ENCODE data around the gene FANCC.

FANCC gene

DNA sequence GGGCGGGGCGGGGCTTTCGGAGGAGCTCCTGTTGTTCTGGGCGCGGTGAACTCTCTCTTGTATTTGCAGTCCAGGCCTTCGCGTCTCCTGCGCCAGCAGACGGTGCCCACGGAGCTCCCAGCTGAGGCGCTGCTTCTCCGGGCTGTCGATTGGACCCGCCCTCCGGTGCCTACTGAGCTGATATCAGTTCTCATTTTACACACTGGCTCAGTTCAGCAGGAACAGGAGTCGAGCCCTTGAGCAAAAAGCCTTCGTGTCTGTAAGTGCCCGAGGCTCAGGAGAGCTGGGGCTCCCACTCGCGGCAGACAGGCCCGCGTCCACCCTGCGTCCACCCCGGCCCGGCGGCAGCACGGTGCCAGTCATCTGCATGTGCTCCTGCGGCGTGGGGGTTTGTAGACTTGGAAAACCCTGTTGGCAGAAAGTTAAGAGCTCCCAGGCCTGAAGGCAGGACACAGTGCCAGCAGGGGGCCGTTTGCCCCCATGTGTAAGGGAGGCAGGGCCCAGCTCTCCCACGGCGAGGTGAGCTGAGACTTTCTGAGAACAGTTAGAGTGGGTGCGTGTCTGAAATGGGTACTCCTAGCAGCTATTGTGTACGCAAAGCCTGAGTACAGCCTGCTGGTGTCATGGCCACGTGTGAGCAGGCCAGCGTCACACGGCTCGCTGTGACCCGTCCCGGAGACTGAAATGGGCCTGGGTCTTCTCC, 231.5 kb downstream of the FANCC start:
- peaks cover 8% of the 10 kb centered on the region for H3K36me3 Mint-ChIP-seq
- DNase-seq (ENCODE audit: low spot score in 2 of 2) (no peak), ATAC-seq (ENCODE audit: low read depth) (no peak)
- no peak overlapping the region for H3K27ac Mint-ChIP-seq
- no peaks in the 10 kb centered on the region for H3K4me1 Mint-ChIP-seq
- no peaks in the 10 kb centered on the region for H3K9me3 Mint-ChIP-seq
- H3K4me3 Mint-ChIP-seq = no peak overlapping the region
- H3K27me3 Mint-ChIP-seq = no peaks in the 10 kb centered on the region

DNA sequence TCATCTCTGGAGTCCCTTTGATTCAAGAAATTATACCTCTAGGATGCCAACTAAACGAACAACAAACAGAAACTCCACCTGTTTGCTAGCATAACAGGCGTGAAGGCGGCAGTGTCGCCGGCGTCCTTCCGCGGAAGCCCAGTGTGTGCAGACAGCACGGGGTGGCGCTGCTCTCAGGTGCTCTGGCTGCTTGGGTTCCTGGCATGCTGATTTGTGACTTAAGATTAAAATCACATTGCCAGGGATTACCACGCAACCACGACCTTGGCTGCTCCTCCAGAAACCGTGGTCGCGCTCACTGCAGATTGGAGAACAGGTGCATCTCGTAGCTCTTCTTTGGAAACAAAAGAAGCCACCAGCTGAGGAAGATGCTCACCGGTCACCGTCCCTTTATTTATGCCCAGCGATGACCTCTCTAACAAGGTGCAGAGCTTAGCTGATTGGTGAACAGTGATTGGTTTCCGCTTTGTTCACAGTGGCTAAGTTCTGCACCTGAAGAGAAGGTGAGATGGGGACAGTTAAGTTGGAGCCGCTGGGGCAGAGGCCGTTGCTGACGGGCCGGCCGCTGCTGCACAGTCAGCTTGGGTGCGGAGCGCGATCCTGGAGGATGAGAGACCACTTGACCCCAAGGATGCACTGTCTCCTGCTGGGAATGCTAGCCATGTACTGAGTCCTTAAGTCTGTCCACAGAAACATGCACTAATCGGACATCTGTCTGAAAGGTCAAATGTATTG, 232.3 kb downstream of the FANCC start:
- no peaks in the 10 kb centered on the region for H3K4me1 Mint-ChIP-seq
- H3K36me3 Mint-ChIP-seq = peaks cover 8% of the 10 kb centered on the region
- ATAC-seq (ENCODE audit: low read depth) = no peak
- no peak for DNase-seq (ENCODE audit: low spot score in 2 of 2)
- H3K27me3 Mint-ChIP-seq = no peaks in the 10 kb centered on the region
- H3K4me3 Mint-ChIP-seq = no peak overlapping the region
- no peaks in the 10 kb centered on the region for H3K9me3 Mint-ChIP-seq
- no peak overlapping the region for H3K27ac Mint-ChIP-seq

DNA sequence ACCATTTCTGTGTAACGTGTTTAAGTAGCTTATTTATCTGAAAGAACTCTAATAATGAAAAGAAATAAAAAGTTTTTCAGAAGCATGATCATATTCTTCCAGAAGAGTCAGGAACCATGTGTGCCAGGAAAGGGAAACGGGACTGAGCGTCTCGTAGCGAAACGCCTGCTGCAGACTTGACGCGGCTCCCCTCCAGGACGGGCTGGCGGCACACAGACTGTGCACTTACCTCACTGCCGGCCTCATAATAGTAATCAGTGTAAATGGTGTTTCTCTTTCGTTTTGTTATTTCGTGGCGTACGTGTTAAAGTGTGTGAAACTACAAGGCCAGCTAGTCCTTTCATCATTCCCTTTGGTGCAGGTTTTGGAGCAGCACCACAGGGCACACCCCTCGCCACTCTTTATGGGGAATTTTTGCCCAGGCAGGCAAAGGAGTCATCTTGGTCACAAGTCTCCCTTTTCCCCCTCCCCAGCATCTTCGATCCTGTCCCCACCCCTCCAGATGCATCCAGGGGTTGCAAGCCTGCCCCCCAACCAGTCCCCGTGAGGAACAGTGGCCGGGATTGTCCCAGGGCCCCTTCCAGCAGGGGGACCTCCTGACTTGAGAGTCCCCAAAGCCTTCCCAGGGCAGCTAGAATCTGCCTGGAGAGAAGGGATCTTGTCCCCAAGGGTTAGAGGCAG, 233.1 kb downstream of the FANCC start:
- Mint-ChIP-seq H3K27me3 (no peaks in the 10 kb centered on the region), H3K9me3 (no peaks in the 10 kb centered on the region), H3K27ac (no peak overlapping the region), H3K4me1 (no peaks in the 10 kb centered on the region), H3K36me3 (peaks cover 8% of the 10 kb centered on the region), H3K4me3 (no peak overlapping the region)
- DNase-seq (ENCODE audit: low spot score in 2 of 2) (no peak), ATAC-seq (ENCODE audit: low read depth) (no peak)

GRCh38 chr9:95083086-95083768, 234.3 kb downstream of the FANCC start:
- Mint-ChIP-seq H3K27ac (no peak overlapping the region), H3K36me3 (peaks cover 6% of the 10 kb centered on the region), H3K4me3 (no peak overlapping the region), H3K27me3 (no peaks in the 10 kb centered on the region), H3K4me1 (no peaks in the 10 kb centered on the region), H3K9me3 (no peaks in the 10 kb centered on the region)
- DNase-seq (ENCODE audit: low spot score in 2 of 2) (no peak), ATAC-seq (ENCODE audit: low read depth) (no peak)

DNA sequence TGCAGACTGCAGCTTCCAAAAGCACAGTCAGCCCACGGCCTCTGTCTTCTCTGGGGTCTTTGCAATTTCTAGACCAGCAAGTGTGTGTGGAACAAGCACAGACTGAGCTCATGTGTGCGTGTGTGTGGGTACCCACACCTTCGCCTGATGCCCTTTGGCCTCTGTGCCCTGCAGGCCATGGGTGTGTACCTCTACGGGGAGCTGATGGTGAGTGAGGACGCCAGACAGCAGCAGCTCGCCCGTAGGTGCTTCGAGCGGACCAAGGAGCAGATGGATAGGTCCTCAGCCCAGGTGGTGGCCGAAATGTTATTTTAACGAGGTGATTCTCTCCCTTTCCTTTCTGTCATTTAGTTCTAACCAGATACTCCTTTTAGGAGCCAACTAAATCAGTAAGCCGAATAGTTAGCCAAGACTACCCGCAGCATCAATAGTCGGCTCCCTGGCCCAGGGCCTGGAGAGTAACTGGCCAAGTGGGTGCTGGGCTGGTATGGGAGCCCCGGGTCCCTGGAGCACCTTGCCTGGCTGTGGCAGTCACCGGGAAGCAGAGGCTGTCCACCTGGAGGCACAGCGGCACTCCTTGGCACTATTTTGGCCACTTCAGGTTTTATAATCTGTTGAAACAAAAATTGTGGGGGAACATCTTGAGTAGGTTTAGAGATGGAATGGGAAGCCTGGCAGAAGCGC, 235.0 kb downstream of the FANCC start:
- Mint-ChIP-seq H3K27me3 (no peaks in the 10 kb centered on the region), H3K9me3 (no peaks in the 10 kb centered on the region), H3K4me1 (no peaks in the 10 kb centered on the region), H3K27ac (no peak overlapping the region), H3K36me3 (peaks cover 6% of the 10 kb centered on the region), H3K4me3 (no peak overlapping the region)
- ATAC-seq (ENCODE audit: low read depth) = no peak
- no peak for DNase-seq (ENCODE audit: low spot score in 2 of 2)

- ATAC-seq (ENCODE audit: low read depth) (no peak), DNase-seq (ENCODE audit: low spot score in 2 of 2) (no peak)
- H3K9me3 Mint-ChIP-seq = no peaks in the 10 kb centered on the region
- no peak overlapping the region for H3K4me3 Mint-ChIP-seq
- H3K27ac Mint-ChIP-seq = no peak overlapping the region
- H3K4me1 Mint-ChIP-seq = no peaks in the 10 kb centered on the region
- H3K36me3 Mint-ChIP-seq = peaks cover 6% of the 10 kb centered on the region
- no peaks in the 10 kb centered on the region for H3K27me3 Mint-ChIP-seq
Observed at GRCh38 chr9:95081998-95082397, 235.5 kb downstream of the FANCC start.

DNA sequence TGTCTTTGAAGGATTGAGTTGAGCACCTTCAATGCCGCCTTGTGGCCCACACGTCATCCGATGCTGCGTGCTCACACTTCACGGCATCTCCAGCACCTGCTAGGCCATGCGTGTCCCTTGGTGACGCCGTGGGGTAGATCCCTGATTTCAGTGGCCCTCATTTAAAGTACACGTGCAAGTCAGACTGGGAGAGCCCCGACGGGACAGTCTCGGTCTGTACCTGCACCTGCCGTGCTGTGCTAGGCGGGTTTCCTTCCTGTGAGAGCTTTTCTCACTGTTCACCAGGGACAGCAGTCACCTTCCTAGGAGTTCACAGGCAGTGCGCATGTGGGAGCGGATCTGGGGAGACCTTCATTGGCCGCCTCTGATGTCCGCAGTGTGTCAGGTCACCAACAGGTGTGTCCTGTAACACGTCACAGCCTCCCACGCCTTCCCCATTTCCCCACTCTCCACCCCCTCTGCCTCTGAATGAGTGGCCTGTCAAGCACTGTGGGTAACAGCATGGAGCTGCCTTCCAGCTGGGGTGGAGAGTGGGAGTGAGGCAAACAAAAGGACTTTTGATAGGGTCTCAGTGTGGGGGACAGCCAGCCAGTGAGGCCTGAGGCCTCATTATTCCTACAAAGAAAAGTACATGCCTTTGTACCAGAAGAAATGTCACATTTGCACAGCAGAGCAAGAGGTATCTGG, 236.4 kb downstream of the FANCC start:
- ATAC-seq (ENCODE audit: low read depth) = no peak
- Mint-ChIP-seq H3K27ac (no peak overlapping the region), H3K4me3 (no peak overlapping the region), H3K4me1 (no peaks in the 10 kb centered on the region), H3K36me3 (peaks cover 6% of the 10 kb centered on the region), H3K27me3 (no peaks in the 10 kb centered on the region), H3K9me3 (no peaks in the 10 kb centered on the region)
- no peak for DNase-seq (ENCODE audit: low spot score in 2 of 2)

DNA sequence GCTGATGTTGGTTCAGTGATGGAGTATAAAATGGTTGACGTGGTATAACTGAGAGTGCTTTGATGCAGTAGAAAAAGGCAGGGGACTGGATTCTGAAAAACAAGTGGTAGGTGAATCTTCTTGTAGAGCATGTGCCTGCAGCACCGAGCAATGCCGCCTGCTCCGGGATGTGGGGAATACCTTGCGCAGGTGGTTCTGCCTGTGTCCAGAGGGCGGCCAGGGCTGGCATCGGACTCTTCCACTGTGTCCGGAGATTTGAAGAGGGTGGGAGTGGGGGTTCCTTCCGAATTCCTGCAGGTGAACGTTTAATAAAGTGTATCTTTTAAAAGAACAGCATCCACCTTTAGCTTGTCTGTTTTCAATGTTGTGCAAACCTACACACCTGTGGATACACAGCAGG, 238.0 kb downstream of the FANCC start:
- H3K4me3 Mint-ChIP-seq = no peak overlapping the region
- H3K4me1 Mint-ChIP-seq = no peaks in the 10 kb centered on the region
- no peak for ATAC-seq (ENCODE audit: low read depth)
- H3K27ac Mint-ChIP-seq = no peak overlapping the region
- H3K9me3 Mint-ChIP-seq = no peaks in the 10 kb centered on the region
- peaks cover 9% of the 10 kb centered on the region for H3K36me3 Mint-ChIP-seq
- no peaks in the 10 kb centered on the region for H3K27me3 Mint-ChIP-seq
- DNase-seq (ENCODE audit: low spot score in 2 of 2) = no peak

GRCh38 chr9:95078939-95079338, 238.6 kb downstream of the FANCC start:
- H3K36me3 Mint-ChIP-seq = peaks cover 9% of the 10 kb centered on the region
- no peaks in the 10 kb centered on the region for H3K27me3 Mint-ChIP-seq
- H3K4me1 Mint-ChIP-seq = no peaks in the 10 kb centered on the region
- no peak overlapping the region for H3K4me3 Mint-ChIP-seq
- H3K27ac Mint-ChIP-seq = no peak overlapping the region
- no peak for ATAC-seq (ENCODE audit: low read depth)
- DNase-seq (ENCODE audit: low spot score in 2 of 2) = no peak
- no peaks in the 10 kb centered on the region for H3K9me3 Mint-ChIP-seq

DNA sequence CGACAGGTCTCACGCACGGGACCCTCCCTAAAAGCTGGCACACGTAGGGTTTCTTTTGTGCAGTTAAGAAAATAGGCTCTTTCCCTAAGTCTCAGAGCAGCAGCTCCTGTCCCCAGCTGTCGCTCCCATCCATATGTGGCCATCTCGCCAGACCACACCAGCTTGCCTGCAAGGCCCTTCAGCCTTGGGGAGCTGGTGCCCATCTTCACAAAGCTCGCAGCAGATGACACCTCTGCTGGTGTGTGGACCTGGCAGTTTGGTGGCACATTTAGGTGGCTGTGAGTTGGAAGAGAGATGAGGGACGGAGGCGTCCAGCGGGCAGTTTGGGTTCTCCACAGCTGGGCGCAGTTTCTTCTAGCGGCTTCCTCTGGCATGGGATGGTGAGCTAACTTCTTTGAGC, 239.0 kb downstream of the FANCC start:
- Mint-ChIP-seq H3K27ac (no peak overlapping the region), H3K9me3 (no peaks in the 10 kb centered on the region), H3K4me1 (no peaks in the 10 kb centered on the region), H3K27me3 (no peaks in the 10 kb centered on the region), H3K36me3 (peaks cover 9% of the 10 kb centered on the region), H3K4me3 (no peak overlapping the region)
- ATAC-seq (ENCODE audit: low read depth) (no peak), DNase-seq (ENCODE audit: low spot score in 2 of 2) (no peak)

DNA sequence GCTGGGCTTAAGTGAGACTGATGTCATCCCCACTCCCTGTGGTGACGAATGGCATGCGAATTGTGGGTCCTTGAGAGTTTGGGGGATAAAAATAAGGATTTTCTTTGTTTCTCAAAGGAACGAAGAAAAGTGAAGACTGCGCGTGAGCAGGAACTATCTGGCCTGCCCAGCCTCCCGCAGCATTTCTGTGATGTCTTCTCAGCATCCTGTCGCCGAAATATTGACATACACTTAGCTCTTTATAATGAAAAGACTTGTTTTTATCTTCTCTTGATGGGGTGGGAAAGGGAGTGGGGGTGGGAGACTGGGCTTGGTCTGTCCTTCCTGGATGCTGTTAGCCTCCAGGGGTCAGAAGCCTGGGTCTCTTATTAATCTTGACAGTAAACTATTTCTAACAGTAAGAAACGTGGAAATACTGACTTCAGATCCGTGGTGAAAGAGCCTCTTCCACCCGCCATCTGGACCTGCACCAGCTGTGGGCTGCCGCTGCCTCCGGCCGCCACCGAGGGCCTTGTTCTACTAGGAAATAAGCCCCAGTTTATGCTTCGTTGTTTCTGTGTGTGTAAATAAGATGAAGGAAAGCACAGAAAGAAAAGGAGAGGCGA, 239.6 kb downstream of the FANCC start:
- no peak for DNase-seq (ENCODE audit: low spot score in 2 of 2)
- Mint-ChIP-seq H3K9me3 (no peaks in the 10 kb centered on the region), H3K27ac (no peak overlapping the region), H3K4me3 (no peak overlapping the region), H3K36me3 (peaks cover 5% of the 10 kb centered on the region), H3K27me3 (no peaks in the 10 kb centered on the region), H3K4me1 (no peaks in the 10 kb centered on the region)
- no peak for ATAC-seq (ENCODE audit: low read depth)

GRCh38 chr9:95077053-95077765, 240.3 kb downstream of the FANCC start:
- H3K27me3 Mint-ChIP-seq = no peaks in the 10 kb centered on the region
- ATAC-seq (ENCODE audit: low read depth) (no peak), DNase-seq (ENCODE audit: low spot score in 2 of 2) (no peak)
- H3K27ac Mint-ChIP-seq = no peak overlapping the region
- peaks cover 5% of the 10 kb centered on the region for H3K36me3 Mint-ChIP-seq
- no peaks in the 10 kb centered on the region for H3K4me1 Mint-ChIP-seq
- H3K9me3 Mint-ChIP-seq = no peaks in the 10 kb centered on the region
- no peak overlapping the region for H3K4me3 Mint-ChIP-seq

DNA sequence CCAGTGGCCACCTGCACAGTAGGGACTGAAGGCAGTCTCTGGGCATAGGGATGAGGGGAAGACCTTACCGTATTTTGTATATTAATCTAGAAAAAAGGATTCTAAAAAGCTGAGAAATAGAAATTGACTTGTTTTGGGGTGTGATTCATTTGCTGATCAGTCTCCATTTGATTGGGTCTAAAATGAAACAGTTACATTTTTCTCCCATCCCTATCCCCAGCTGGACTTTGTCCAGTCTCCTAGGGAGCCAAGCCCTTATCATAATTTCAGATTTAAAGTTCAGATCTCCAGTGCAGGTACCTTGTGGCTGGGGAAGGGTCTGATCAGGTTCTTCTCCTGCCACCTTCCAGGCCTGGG, 240.8 kb downstream of the FANCC start:
- DNase-seq (ENCODE audit: low spot score in 2 of 2) (no peak), ATAC-seq (ENCODE audit: low read depth) (no peak)
- H3K4me1 Mint-ChIP-seq = no peaks in the 10 kb centered on the region
- no peaks in the 10 kb centered on the region for H3K27me3 Mint-ChIP-seq
- no peaks in the 10 kb centered on the region for H3K9me3 Mint-ChIP-seq
- H3K27ac Mint-ChIP-seq = no peak overlapping the region
- no peak overlapping the region for H3K4me3 Mint-ChIP-seq
- H3K36me3 Mint-ChIP-seq = peaks cover 5% of the 10 kb centered on the region
